ENCODE results near the gene PPP1R15B.

- no peak for TF ChIP-seq CTCF (IDR thresholded peaks at IDR 0.05; ENCODE audit: insufficient read depth, low read length, poor library complexity, severe bottlenecking)
- no peak for TF ChIP-seq EZH2phosphoT487 (conservative IDR thresholded peaks at IDR 0.05; ENCODE audit: low read length)
Measured at GRCh38 chr1:204408602-204409001, 3.0 kb downstream of the PPP1R15B start.

Measured in SU-DHL-6 (cell line).